ENCODE data around the gene FSCN2.

The FSCN2 gene

GRCh38 chr17:81543756-81544155 lies 15.6 kb downstream of the FSCN2 start:
- ATAC-seq: no peak
- no peak for TF ChIP-seq ESRRG (CRISPR knock-in tag; IDR thresholded peaks at IDR 0.05)
- no peak for TF ChIP-seq CSRNP3 (CRISPR knock-in tag; IDR thresholded peaks at IDR 0.05)
- TF ChIP-seq CSDC2 (CRISPR knock-in tag; IDR thresholded peaks at IDR 0.05): no peak
- no peak for TF ChIP-seq ZFP3 (CRISPR knock-in tag; IDR thresholded peaks at IDR 0.05)
- TF ChIP-seq TSHZ2 (CRISPR knock-in tag; IDR thresholded peaks at IDR 0.05): no peak

- ATAC-seq: no peak
- TF ChIP-seq ZC3H10 (CRISPR knock-in tag; IDR thresholded peaks at IDR 0.05) (no peak), OSR1 (CRISPR knock-in tag; IDR thresholded peaks at IDR 0.05) (no peak), ESRRG (CRISPR knock-in tag; IDR thresholded peaks at IDR 0.05) (no peak), PATZ1 (CRISPR knock-in tag; IDR thresholded peaks at IDR 0.05; ENCODE audit: borderline replicate concordance) (no peak), TOX (CRISPR knock-in tag; IDR thresholded peaks at IDR 0.05; ENCODE audit: borderline replicate concordance) (no peak), BACH2 (CRISPR knock-in tag; IDR thresholded peaks at IDR 0.05; ENCODE audit: borderline replicate concordance) (no peak), ISL1 (CRISPR knock-in tag; IDR thresholded peaks at IDR 0.05) (no peak)
Observed at GRCh38 chr17:81544281-81544974, 16.3 kb downstream of the FSCN2 start.

- no peak for TF ChIP-seq ISL1 (CRISPR knock-in tag; IDR thresholded peaks at IDR 0.05)
- no peak for ATAC-seq
Observed at GRCh38 chr17:81545160-81545949, 17.2 kb downstream of the FSCN2 start.

- TF ChIP-seq ARNTL (CRISPR knock-in tag; IDR thresholded peaks at IDR 0.05; ENCODE audit: borderline replicate concordance, low read depth): no peak
- TF ChIP-seq GLIS3 (CRISPR knock-in tag; IDR thresholded peaks at IDR 0.05): no peak
- TF ChIP-seq RARB (CRISPR knock-in tag; IDR thresholded peaks at IDR 0.05): no peak
- no peak for ATAC-seq
Observed at GRCh38 chr17:81546906-81547613, 18.9 kb downstream of the FSCN2 start.

- ATAC-seq: no peak
- TF ChIP-seq CSDC2 (CRISPR knock-in tag; IDR thresholded peaks at IDR 0.05): no peak
- no peak for TF ChIP-seq ZNF8 (CRISPR knock-in tag; IDR thresholded peaks at IDR 0.05)
- TF ChIP-seq ZFP30 (CRISPR knock-in tag; IDR thresholded peaks at IDR 0.05): no peak
- no peak for TF ChIP-seq ISL1 (CRISPR knock-in tag; IDR thresholded peaks at IDR 0.05)
- TF ChIP-seq TOX (CRISPR knock-in tag; IDR thresholded peaks at IDR 0.05; ENCODE audit: borderline replicate concordance): no peak
- no peak for TF ChIP-seq TSHZ2 (CRISPR knock-in tag; IDR thresholded peaks at IDR 0.05)
- no peak for TF ChIP-seq CSRNP3 (CRISPR knock-in tag; IDR thresholded peaks at IDR 0.05)
- TF ChIP-seq TCF4 (CRISPR knock-in tag; IDR thresholded peaks at IDR 0.05; ENCODE audit: borderline replicate concordance): no peak
- TF ChIP-seq GLIS3 (CRISPR knock-in tag; IDR thresholded peaks at IDR 0.05): no peak
- TF ChIP-seq PATZ1 (CRISPR knock-in tag; IDR thresholded peaks at IDR 0.05; ENCODE audit: borderline replicate concordance): no peak
- TF ChIP-seq ARNTL (CRISPR knock-in tag; IDR thresholded peaks at IDR 0.05; ENCODE audit: borderline replicate concordance, low read depth): no peak
Observed at GRCh38 chr17:81547614-81547982, 19.4 kb downstream of the FSCN2 start.
